Naive B cell (primary cell): Measurements from ENCODE around the gene SYMPK. TPM values are rescaled to one million over a fixed set of nuclear protein-coding genes. Genes with fewer than 3 reads are reported as not detected.
"Not testable (repeated sequence)": the region's sequence is repeated elsewhere in the genome, so short reads cannot be mapped to it uniquely, and the experiment has no call there.

Source experiments
- ATAC-seq, 2 donors: fragments of 150-1000 bp; cut with Tn5 transposase; 2 replicates each; pipeline ENCODE4 v1.10.0; 2021; ENCODE audit warnings: low read depth in 2 of 2, mild to moderate bottlenecking in 2 of 2, moderate library complexity in 2 of 2
- DNase-seq: peaks from one replicate; pipeline ENCODE4 v3.0.0; 2022
- H3K27ac Mint-ChIP-seq, 6 donors: one replicate each; pipeline ENCODE4 v1.8.0; 2020 to 2022; ENCODE audit warnings: mild to moderate bottlenecking in 6 of 6, mixed read lengths in 6 of 6, moderate library complexity in 5 of 6, inconsistent platforms in 2 of 6
- H3K27me3 Mint-ChIP-seq, 3 donors: one replicate each; pipeline ENCODE4 v1.8.0; 2021 to 2022; ENCODE audit warnings: mixed read lengths in 3 of 3, mild to moderate bottlenecking in 1 of 3
- H3K36me3 Mint-ChIP-seq, 2 donors: one replicate each; pipeline ENCODE4 v1.8.0; 2020 to 2022; ENCODE audit warnings: mixed read lengths in 2 of 2, inconsistent platforms in 1 of 2, mild to moderate bottlenecking in 1 of 2
- H3K4me1 Mint-ChIP-seq, 3 donors: one replicate each; pipeline ENCODE4 v1.8.0; 2020 to 2022; ENCODE audit warnings: mixed read lengths in 3 of 3, inconsistent platforms in 1 of 3, mild to moderate bottlenecking in 1 of 3, moderate library complexity in 1 of 3
- H3K4me3 Mint-ChIP-seq, 8 donors: one replicate each; pipeline ENCODE4 v1.8.0; 2020 to 2022; ENCODE audit warnings: mild to moderate bottlenecking in 8 of 8, mixed read lengths in 8 of 8, moderate library complexity in 8 of 8, inconsistent platforms in 2 of 8
- H3K9me3 Mint-ChIP-seq, 7 donors: one replicate each; pipeline ENCODE4 v1.8.0; 2020 to 2022; ENCODE audit warnings: mixed read lengths in 7 of 7, mild to moderate bottlenecking in 5 of 7, inconsistent platforms in 2 of 7, moderate library complexity in 1 of 7
- polyA plus RNA-seq, 6 donors: library from polyadenylated mRNA; unstranded; fragments of 300-500 nt; fragmentation: Illumina TruSeq; gene quantifications; one replicate each; pipeline ENCODE4 v1.2.3, GENCODE V29; 2021; ENCODE audit warnings: low read depth in 6 of 6

SYMPK gene
- polyA plus RNA-seq, 6 donors from 2014 or later, result 6.3 to 24.3 (median 9.0) TPM

DNA sequence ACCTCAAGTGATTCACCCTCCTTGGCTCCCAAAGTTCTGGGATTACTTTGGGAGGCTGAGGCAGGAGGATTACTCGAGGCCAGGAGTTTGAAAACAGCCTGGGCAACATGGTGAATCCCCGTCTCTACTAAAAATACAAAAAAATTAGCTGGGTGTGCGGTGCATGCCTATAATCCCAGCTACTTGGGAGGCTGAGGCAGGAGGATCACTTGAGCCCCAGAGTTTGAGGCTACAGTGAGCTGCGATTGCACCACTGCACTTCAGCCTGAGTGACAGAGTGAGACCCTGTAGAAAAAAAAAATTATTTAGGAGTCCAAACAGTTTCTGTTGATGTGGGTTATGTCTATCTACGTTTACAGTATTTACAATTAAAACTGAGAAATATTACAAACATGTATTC is 7.9 kb upstream of the SYMPK start:
- Mint-ChIP-seq H3K36me3 (no peaks in the 10 kb centered on the region), H3K4me1 (no peaks in the 10 kb centered on the region), H3K9me3 (no peaks in the 10 kb centered on the region), H3K27me3 (peaks cover 14 to 34% (median 30%) of the 10 kb centered on the region in 3 donors), H3K27ac (no peak overlapping the region), H3K4me3 (no peak overlapping the region)
- no peak for ATAC-seq
- DNase-seq, result no peak

DNA sequence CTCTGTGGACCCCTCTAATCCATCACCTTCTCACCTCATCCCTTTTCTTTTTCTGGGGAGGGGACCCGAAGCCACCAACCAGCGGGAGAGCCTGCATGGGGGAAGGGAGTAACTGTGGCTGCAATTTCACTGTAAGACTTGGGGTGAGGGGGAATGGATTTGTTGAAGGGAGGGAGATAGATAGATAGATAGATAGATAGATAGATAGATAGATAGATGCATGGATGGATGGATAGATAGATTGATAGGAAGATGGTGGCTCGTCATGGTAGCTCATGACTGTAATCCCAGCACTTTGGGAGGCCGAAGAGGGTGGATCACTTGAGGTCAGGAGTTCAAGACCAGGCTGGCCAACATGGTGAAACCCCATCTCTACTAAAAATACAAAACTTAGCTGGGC is 4.3 kb upstream of the SYMPK start:
- not testable (repeated sequence) for ATAC-seq, H3K4me3 Mint-ChIP-seq, H3K36me3 Mint-ChIP-seq, H3K27ac Mint-ChIP-seq, DNase-seq, H3K9me3 Mint-ChIP-seq
- Mint-ChIP-seq H3K4me1 (peaks cover 21 to 22% (median 21%) of the 10 kb centered on the region in 3 donors), H3K27me3 (peaks cover 3 to 34% (median 30%) of the 10 kb centered on the region in 3 donors)

DNA sequence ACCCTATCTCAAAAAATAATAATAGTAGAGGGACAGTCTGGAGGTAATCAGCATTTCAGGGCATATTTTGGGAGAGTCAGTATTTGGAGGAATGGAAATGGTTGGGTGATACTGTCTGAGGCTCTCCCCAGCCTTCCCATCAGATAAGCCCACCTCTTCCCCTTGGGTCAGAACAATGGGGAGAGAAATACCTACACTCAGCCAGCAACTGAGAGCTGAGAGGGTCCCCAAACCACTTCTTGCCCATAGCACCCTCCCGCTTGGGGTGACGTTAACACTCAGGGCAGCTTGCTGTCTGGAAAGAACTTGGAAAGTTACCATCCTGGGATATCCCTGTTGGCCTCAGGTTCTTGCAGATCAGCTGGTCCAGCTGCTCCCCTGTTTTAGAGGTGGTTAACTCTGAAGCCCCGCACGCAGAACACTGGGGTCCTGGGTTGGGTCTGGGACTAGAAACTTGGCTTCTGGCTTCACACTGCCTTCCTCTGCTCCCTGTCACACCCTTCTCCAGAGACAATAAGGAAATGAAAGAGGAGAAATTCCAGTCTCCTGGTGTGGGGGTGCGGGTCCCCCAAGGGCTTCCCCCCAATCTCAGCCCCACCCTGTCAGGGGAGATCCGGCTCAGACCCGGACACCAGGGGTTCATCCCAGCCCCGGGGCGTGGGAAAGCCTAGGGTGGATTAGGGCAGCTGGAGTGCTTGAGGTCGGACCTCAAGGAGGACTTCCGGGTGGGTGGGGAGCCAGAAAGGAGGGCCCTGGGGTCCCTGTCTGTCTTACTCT is 3.6 kb upstream of the SYMPK start:
- Mint-ChIP-seq H3K27ac (no peak overlapping the region), H3K27me3 (peaks cover 3 to 29% (median 26%) of the 10 kb centered on the region in 3 donors), H3K4me3 (no peak overlapping the region), H3K36me3 (no peaks in the 10 kb centered on the region), H3K4me1 (peaks cover 27% of the 10 kb centered on the region in 3 donors), H3K9me3 (no peaks in the 10 kb centered on the region)
- DNase-seq, result no peak
- ATAC-seq, result no peak

DNA sequence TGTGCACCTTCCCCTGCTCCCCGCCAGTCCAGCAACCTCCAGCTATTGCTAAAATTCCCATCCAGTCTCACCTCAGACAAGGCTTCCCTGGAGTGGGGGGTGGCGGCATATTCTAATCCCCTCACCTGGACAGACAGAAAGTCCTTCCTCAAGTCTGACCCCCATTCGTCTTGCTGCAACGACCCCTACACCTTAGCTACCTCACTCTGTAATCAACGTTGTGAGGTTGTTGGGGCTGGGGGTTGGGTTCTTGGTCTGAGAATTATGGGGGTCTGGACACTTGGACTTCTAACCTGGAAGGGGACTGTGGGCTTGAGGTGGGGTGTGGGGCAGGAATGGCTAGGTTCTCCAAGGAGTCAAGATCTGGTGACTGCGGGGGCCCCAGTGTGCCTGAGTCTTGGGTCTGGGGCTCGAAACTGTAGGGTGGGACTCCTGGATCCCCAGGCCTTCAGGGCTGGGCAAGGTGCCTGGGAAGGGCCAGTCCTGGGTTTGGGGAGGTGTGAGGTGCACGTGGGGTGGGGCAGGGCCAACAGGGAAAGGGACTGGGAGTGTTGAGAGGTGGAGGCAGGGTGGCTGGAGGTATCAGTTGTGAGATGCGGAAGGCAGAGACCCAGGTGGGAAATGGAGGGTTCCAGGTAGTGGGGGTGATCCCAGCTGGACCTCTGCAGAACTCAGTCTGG is 2.5 kb upstream of the SYMPK start:
- Mint-ChIP-seq H3K27me3 (peaks cover 3 to 27% (median 24%) of the 10 kb centered on the region in 3 donors), H3K27ac (no peak overlapping the region), H3K36me3 (no peaks in the 10 kb centered on the region), H3K4me3 (peak overlapping the region in 7 of 8 donors; percentile 14 to 92 (median 56)), H3K9me3 (no peaks in the 10 kb centered on the region), H3K4me1 (peaks cover 32 to 35% (median 33%) of the 10 kb centered on the region in 3 donors)
- DNase-seq (no peak), ATAC-seq (no peak)

DNA sequence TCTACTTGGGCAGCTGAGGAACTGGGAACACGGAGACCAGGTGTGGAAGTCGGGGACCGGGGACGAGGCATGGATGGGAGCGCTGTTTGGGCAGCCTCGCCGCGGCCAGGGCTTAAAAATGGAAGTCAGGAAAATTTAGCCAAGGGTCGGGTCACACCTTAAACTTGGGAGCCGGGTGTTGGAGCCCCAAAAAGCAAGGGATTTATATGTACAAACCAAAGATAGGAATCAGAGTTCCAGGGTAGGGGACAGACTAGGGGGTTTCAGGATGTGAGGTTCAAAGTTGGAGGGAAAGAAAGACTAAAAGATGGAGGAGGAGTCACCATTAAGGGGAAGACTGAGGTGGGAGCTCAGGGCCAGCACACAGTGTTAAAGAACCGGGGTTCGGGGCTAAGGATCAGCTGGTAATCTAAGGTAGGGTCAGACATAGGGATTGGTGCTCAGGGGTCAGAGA is 1.7 kb upstream of the SYMPK start:
- Mint-ChIP-seq H3K9me3 (no peaks in the 10 kb centered on the region), H3K27me3 (peaks cover 3 to 27% (median 24%) of the 10 kb centered on the region in 3 donors), H3K4me1 (peaks cover 33 to 38% (median 36%) of the 10 kb centered on the region in 3 donors), H3K4me3 (peak overlapping the region in 7 of 8 donors; percentile 47 to 92 (median 75)), H3K36me3 (no peaks in the 10 kb centered on the region), H3K27ac (peak overlapping the region in 3 of 6 donors; percentile 16 to 57 (median 44))
- ATAC-seq, result no peak
- DNase-seq, result no peak

DNA sequence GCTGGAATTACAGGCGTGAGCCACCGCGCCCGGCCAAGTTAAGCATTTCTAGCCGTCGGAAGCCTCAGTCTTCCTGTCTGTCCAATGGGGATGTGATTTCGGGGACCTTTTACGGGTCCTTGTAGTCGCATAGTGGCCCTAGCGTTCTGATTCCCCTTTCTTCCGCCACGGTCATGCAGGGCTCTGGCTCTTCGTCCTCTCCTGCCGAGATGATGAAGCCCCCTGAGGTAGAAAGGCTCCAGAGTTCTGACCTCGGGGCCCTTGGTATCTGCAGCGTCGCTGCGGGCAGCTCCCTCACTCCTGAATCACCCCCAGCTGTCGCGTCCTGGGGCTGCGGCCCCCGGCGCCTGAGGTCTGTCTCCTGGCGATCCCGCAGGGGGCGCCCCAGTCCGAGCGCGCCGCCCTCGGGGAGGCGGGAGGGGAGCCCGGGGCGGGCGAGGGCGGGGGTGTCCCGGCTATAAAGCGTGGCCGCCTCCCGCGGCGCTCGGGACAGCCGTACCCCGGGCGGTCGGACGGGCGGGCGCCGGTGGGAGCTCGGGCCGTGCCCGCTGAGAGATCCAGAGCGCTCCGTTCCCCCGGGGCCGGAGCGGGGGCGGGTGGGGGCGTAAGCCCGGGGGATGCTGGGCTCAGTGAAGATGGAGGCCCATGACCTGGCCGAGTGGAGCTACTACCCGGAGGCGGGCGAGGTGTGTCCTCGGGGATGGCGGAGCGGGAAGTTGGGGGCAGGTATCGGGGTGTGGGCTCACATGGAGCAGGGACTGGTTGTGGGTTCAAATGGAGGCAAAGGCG is 1.1 kb upstream of the SYMPK start, which contains the start of gene FOXA3:
Gene FOXA3 (plus strand): TSS at position 487 of the 789 bp plus-strand sequence. CDS start 131 bp downstream, at position 618.
- Mint-ChIP-seq H3K27me3 (peaks cover 3 to 27% (median 24%) of the 10 kb centered on the region in 3 donors), H3K9me3 (no peaks in the 10 kb centered on the region), H3K27ac (peak within 1 kb of the TSS; percentile 28 to 99 (median 96)), H3K4me1 (peaks cover 33 to 39% (median 38%) of the 10 kb centered on the region in 3 donors), H3K4me3 (peak within 1 kb of the TSS; percentile 86 to 99 (median 92)), H3K36me3 (no peaks in the 10 kb centered on the region)
- DNase-seq (peak; percentile 57), ATAC-seq (peak in 1 of 2 donors; percentile 8)

DNA sequence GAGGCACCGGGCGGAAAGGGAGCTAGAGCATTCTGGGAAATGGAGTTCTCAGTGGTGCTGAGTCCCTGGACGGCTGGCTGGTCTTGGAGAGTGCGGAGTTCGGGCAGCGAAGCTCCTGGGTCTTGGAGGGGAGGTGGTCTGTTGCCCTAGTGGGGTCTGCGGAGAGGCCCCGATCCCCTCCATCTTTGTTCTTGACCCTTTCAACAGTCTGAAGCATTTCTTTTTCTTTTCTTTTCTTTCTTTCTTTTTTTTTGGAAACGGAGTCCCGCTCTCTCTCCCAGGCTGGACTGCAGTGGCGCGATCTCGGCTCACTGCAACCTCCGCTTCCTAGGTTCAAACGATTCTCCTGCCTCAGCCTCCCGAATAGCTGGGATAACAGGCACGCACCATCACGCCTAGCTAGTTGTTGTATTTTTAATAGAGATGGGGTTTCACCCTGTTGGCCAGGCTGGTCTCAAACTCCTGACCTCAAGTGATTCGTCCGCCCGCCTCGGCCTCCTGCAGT is 440 bp upstream of the SYMPK start:
- Mint-ChIP-seq H3K36me3 (peaks cover 0 to 3% of the 10 kb centered on the region in 2 donors), H3K9me3 (no peaks in the 10 kb centered on the region), H3K4me1 (peaks cover 35 to 40% (median 38%) of the 10 kb centered on the region in 3 donors), H3K27ac (peak overlapping the region; percentile 28 to 99 (median 96)), H3K4me3 (peak overlapping the region; percentile 86 to 99 (median 92)), H3K27me3 (peaks cover 3 to 27% (median 24%) of the 10 kb centered on the region in 3 donors)
- ATAC-seq (no peak), DNase-seq (no peak)

DNA sequence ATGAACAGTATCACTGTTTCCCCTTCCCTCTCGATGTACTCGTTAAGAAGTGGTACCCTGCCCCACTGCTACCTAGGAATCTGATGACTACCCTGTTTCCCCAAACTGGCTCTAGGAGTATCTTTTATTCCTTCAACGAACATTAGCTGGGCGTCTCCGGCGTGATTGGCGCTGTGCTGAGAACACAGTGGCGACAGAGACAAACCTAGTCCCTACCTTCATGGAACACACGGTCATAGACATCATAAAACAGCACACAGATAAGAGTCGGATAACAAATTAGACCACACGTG is 730 bp downstream of the SYMPK start:
- H3K27me3 Mint-ChIP-seq, result peaks cover 3 to 27% (median 24%) of the 10 kb centered on the region in 3 donors
- peaks cover 40 to 45% (median 45%) of the 10 kb centered on the region in 3 donors for H3K4me1 Mint-ChIP-seq
- DNase-seq (no peak), ATAC-seq (no peak)
- H3K27ac Mint-ChIP-seq, result peak overlapping the region; percentile 92 to 99 (median 97)
- H3K4me3 Mint-ChIP-seq, result peak overlapping the region; percentile 86 to 99 (median 92)
- no peaks in the 10 kb centered on the region for H3K9me3 Mint-ChIP-seq
- H3K36me3 Mint-ChIP-seq, result peaks cover 0 to 8% of the 10 kb centered on the region in 2 donors

DNA sequence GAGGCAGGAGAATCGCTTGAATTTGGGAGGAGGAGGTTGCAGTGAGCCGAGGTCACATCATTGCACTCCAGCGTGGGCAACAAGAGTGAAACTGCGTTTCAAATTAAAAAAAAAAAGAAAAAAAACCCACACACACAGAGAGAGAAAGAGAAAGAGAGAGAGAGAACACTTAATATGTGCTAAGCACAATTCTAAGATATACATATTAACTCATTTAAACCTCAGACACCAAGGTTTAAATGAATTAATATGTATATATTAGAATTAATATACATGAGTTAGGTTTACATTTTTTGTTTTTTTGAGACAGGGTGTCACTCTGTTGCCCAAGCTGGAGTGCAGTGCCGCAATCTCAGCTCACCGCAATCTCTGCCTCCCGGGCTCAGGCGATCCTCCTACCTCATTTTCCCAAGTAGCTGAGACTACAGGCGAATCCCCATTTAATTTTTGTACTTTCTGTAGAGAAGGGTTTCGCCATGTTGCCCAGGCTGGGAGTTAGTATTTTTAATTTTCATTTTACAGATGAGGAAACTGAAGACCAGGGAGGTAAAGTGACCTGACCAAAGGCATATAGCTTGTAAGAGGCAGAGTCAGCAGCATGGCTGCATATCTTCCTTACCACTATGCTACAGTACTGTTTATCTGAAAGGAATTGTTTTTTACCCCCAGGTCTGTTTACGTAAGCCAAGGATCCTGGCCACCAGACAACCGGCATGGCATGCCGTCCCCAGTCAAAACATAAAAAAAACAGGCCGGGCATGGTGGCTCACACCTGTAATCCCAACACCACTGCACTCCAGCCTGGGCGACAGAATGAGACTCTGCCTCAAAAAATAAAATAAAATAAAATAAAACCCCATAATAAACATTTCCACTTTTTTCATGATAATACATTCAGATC is 2.3 kb downstream of the SYMPK start:
- Mint-ChIP-seq H3K4me1 (peaks cover 40 to 45% (median 45%) of the 10 kb centered on the region in 3 donors), H3K36me3 (peaks cover 0 to 8% of the 10 kb centered on the region in 2 donors), H3K9me3 (no peaks in the 10 kb centered on the region), H3K27me3 (peaks cover 3 to 25% (median 20%) of the 10 kb centered on the region in 3 donors), H3K27ac (peak overlapping the region; percentile 8 to 92 (median 79)), H3K4me3 (peak overlapping the region; percentile 75 to 96 (median 90))
- DNase-seq (no peak), ATAC-seq (no peak)

DNA sequence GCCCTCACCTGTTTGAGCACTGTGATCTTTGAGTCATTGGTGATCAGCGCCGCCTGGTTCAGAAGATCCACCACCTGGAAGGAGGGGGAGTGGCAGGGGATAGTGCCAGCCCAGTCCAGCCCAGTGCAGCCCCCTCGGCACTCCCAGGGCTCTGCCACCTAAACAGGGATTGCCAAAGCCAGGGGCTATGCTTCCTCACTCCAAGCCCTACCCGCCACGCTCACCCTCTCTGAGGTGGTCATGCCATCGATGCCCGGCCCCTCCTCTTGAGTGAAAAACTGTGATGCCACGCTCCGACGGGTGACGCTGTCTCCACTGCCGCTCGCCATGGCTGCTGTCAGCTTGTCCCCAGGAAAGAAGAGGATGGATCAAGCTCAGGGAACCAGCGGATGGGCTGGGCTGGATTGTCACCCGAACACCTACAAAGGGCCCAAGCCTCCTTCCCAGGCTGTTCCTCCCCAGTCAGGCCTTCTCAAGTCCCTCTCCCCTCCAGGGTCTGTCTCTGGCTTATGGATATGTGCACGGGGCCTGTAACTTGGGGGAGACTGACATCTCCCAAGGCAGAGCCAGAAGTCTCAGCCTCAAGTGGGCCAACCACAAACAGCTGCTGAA is 8.7 kb downstream of the SYMPK start:
- no peak for DNase-seq
- H3K4me3 Mint-ChIP-seq, result peak overlapping the region in 3 of 8 donors; percentile 29 to 65 (median 37)
- no peaks in the 10 kb centered on the region for H3K9me3 Mint-ChIP-seq
- H3K36me3 Mint-ChIP-seq, result peaks cover 8 to 26% of the 10 kb centered on the region in 2 donors
- no peak for ATAC-seq
- H3K4me1 Mint-ChIP-seq, result peaks cover 9 to 28% (median 16%) of the 10 kb centered on the region in 3 donors
- no peaks in the 10 kb centered on the region for H3K27me3 Mint-ChIP-seq
- H3K27ac Mint-ChIP-seq, result no peak overlapping the region

DNA sequence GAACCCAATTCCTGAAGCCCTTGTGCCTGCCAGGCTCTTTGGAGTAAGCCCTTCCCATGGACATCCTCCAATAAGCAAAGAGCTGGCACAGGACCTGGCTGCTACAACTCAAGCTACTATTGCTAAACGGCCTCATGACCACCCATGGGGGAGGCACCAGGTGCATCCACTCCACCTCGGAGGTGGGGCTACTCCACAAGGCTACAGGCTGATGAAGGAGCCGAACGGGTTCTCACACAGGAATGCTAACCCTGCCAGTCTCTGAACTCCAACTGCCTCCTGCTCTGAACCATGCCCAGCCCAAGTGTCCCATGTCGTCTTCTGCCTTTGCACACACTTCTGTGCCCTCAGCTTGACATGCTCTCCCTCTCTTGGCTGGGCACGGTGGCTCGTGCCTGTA is 10.0 kb downstream of the SYMPK start:
- Mint-ChIP-seq H3K27me3 (no peaks in the 10 kb centered on the region), H3K9me3 (no peaks in the 10 kb centered on the region), H3K4me3 (no peak overlapping the region), H3K27ac (no peak overlapping the region), H3K4me1 (peaks cover 5 to 23% (median 10%) of the 10 kb centered on the region in 3 donors), H3K36me3 (peaks cover 8 to 19% of the 10 kb centered on the region in 2 donors)
- DNase-seq (no peak), ATAC-seq (no peak)
